ENCODE data around the gene WDR62.

GRCh38 chr19:36140304-36141038 lies 85.8 kb downstream of the WDR62 start:
- TF ChIP-seq CTCF (IDR thresholded peaks at IDR 0.05; ENCODE audit: insufficient read depth, low read depth, low read length) (no peak), EZH2 (IDR thresholded peaks at IDR 0.05; ENCODE audit: insufficient read depth, low read length) (no peak)
